GM12892 (cell line): Measurements from ENCODE around the gene NHS.

Source experiments
- POLR2A ChIP-seq: IDR thresholded peaks from 2 replicates; pipeline ENCODE4 v1.6.1; 2011; ENCODE audit warnings: low read depth, low read length, control low read depth
- POLR2AphosphoS5 ChIP-seq: IDR thresholded peaks from 2 replicates; pipeline ENCODE4 v1.6.1; 2011; ENCODE audit warnings: low read depth, low read length, control low read depth
- TAF1 ChIP-seq: IDR thresholded peaks from 2 replicates; pipeline ENCODE4 v1.6.1; 2011; ENCODE audit warnings: low read depth, mild to moderate bottlenecking, control low read depth, low read length, borderline replicate concordance

DNA sequence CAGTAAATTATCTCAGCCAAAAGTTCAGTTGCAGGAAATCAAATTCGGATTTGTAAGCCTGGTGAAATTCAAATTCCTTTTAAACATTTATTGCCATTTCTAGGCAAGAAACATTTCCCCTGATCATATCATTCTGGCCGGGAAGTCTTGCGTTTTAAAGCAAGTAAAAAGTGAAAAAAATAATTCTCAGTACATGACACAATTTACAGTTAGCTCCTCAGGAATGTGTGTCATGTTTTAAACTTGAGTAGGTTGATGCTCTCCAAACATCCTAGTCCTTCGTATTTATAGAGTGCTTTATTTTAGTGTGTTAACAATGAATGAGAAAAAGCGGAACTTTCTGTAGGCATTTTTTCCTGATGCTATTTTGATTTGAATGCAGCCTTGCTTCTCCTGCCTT lies 204.0 kb downstream of the NHS start:
- TF ChIP-seq POLR2A (no peak), POLR2AphosphoS5 (no peak), TAF1 (no peak)
